CD4-positive, alpha-beta T cell treated with Interleukin-10 for 1 hour (primary cell): ENCODE data around the gene GATD1.
"Not testable (repeated sequence)": the region's sequence is repeated elsewhere in the genome, so short reads cannot be mapped to it uniquely, and the experiment has no call there.

Source experiments
- DNase-seq: peaks from one replicate; pipeline ENCODE4 v3.0.0-alpha.2; 2020

Gene GATD1

DNA sequence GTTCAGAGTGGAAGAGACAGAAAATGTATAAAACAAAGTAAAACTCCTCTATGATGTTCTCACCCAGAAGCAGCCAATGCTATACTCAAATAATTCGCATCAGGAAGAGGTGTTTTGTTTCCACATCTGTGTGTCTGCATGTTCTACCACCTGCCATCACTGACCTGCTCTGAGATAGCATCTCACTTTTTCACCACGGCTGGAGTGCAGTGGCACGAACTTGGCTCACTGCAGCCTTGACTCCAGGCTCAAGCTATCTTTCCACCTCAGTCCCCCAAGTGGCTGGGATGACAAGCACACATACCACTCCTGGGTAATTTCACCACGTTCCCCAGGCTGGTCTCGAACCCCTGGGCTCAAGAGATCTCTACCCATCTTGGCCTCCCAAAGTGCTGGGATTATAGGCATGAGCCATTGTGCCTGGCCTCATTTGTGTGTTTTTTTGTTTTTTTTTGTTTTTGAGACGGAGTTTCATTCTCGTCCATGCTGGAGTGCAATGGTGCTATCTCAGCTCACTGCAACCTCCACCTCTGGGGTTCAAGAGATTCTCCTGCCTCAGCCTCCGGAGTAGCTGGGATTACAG is 15.7 kb downstream of the GATD1 start:
- DNase-seq = no peak

DNA sequence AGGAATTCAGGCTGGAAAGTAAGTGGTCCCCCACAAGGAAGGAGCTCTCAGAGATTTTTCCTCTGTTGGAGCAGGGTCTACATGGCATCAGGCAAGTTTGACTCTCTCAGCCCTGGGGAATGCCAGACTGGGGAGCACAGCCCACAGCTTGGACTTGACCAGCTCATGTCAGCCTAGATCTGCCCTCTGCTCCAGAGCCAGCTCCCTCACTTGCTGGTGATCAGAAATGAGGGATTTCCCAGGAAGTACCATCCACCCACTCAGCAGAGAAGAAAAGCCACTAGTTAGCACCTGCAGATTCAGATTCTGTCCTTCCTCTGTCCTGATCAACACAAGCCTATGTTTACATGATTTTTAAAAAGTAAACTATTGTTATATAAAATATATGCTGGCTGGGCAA is 17.1 kb downstream of the GATD1 start:
- no peak for DNase-seq

DNA sequence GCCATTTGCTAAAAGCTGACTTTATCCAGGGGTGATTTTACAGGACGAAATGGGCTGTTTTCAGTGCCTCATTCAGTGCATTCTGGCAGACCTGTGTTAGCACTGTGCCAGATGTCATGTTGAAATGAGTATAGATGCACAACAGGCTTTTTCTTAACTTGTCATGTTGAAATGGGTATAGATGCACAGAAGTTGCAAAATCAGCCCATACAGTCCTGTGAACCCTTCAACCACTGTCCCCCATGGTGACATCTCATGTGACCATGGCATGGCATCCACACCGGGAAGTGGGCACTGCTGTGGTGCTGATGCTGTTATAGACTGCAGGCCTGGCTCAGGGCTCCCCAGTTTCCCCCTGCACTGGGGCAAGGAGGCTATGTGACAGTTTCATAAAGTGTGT is 27.6 kb downstream of the GATD1 start:
- no peak for DNase-seq

DNA sequence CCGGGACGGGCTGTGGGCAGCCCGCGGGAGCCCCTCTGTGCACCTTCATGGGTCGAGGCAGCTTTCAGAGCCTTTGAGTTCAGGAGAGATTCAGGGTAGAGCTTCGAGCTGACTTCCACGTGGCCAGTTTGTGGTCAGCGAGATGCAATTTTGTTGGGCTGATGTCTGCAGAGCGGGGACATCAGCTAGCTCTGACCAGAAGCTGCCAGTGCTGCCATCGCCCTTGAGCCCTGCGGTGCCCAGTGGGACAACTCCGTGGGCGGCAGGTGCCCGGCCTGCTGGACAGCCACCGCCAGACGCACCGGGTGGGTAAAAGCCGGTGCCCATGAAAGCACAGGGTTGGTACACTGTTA is 29.3 kb downstream of the GATD1 start:
- DNase-seq = no peak

DNA sequence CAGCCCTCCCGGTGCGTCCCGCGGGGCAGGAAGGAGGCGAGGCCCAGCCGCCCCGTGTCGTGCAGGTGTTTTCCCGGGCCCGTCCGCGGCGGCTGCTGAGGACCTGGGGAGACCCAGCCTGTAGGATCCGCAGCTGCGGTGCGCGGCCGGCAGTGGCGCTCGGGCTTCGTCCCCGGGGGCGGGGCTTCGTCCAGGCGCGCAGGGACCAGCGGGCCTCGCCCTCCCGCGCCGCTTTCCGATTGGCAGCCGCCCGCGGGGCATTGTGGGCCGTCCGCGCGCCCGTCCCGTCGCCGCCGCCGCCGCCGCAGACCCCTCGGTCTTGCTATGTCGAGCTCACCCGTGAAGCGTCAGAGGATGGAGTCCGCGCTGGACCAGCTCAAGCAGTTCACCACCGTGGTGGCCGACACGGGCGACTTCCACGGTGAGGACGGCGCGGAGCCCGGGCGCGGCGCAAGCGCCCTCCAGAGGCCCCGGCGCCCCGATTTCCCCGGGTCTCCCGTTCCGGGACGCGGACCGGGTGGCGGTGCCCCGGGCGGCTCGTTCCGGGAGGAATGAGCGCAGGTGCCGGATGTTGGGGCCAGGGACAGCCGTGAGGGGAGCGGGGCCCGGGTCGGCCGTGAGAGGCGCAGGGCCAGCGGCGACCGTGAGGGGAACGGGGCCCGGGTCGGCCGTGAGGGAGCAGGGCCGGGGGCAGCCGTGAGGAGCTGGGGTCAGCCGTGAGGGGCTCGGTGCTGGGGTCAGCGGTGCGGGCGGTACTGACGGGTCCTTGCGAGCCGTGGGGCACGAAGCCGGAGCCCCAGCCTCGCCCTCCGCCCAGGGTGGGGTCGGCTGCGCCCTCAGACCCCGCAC is 29.9 kb downstream of the GATD1 start, which contains the start of gene TALDO1:
TALDO1 (plus strand) TSS at position 307 of the 849 bp plus-strand sequence; CDS start at position 325, 18 bp downstream.
- DNase-seq = peak; percentile 87

DNA sequence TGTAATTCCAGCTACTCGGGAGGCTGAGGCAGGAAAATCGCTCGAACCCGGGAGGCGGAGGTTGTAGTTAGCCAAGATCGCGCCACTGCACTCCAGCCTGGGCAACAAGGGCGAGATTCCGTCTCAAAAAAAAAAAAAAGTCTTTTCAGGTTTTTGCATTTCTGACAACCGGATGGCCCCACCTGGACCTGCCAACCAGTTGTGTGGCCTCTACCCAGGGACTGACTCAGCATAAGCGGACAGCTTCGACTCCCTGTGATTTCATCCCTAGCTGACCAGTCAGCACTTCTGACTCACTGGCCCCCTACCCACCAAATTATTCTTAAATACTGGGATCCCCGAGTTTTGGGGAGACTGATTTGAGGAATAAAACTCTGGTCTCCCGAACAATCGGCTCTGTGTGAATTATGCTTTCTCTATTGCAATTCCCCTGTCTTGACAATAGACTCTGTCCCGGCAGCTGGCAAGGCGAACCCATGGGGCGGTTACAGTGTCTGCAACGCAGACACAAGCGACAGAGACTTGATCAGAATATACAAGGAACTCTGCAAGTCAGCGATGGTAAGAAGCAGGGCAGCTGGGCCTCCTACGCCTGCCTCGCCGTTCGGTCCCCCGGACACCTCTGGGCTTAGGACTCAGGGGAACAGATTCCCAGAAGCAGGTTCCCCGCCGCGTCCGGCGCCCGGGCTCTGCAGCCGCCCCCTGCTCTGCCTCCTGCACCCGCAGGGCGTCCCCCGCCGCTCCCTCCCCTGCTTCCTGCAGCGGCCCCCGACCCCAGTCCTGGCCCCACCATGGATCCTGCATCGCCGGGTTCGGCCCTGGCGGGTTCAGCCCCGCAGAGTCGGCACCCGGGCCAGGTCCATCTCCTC is 30.8 kb downstream of the GATD1 start:
- no peak for DNase-seq

DNA sequence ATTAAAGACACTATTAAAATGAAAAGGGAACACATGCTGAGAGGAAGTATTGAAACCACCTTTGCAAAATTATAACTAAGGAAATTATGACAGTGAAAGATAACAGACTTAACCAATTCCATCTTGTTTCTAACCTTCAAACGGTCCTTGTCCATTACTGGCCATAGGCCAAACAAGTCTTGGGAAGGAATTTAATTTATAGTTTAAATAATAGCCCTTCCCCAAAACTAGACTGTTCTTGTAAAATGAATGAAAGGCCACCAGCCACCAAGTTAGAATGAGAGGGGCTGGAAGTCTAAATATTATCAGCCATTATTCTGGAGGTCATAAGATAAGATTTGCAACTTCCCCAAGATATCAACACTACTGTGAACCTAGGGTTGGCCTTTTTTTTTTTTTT is 31.9 kb downstream of the GATD1 start:
- no peak for DNase-seq

DNA sequence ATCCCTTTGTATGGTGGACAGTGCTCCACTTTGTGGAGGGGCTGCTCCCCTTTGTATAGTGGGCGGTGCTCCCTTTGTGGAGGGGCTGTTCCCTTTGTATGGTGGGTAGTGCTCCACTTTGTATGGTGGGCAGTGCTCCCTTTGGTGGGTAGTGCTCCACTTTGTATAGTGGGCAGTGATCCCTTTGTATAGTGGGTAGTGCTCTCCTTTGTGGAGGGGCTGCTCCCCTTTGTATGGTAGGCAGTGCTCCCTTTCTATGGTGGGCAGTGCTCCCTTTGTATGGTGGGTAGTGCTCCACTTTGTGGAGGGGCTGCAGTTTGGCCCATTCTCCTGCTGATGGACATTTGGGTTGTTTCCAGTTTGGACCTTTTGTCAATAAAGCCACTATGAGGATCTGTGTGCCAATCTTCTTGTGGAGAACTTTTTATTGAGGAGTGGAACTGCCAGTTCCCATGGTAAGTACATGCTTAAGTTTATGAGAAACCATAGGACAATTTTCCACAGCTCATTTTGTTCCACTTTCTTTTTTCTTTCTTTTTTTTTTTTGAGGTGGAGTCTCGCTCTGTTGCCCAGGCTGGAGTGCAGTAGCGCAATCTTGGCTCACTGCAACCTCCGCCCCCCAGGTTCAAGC is 34.6 kb downstream of the GATD1 start:
- no peak for DNase-seq

DNA sequence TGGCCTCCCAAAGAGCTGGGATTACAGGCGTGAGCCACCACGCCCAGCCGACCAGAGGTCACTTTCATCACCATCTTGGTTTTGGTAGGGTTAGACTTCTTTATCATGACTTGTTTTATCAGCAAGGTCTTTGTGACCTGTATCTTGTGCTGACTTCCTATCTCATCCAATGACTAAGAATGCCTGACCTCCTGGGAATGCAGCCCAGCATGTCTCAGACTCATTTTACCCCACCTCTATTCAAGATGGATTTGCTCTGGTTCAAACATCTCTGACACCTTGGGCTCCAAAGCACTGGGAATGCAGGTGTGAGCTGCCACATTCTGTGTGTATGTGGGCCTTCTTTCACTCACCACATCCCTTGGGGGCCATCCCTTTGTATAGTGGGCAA is 35.1 kb downstream of the GATD1 start:
- DNase-seq = no peak

DNA sequence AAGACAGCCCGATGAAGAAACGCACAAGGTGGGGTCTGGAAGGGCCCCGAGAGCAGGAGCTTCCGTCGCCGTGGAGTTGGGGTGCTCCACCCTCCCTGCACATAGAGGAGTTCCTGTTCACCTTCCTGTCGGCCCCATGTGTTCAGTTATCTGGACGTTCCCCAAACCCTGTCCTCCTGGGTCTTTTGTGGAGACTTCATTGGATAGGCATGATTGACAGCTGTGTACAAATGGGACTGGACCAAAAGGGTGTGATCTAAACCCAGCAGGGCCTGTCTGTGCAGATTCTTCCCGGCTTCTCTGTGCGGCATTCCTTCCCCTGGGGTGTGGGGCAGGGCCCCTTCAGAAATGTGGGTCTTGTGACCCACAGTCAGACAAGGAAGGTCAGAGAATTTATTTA is 39.4 kb downstream of the GATD1 start:
- not testable (repeated sequence) for DNase-seq

DNA sequence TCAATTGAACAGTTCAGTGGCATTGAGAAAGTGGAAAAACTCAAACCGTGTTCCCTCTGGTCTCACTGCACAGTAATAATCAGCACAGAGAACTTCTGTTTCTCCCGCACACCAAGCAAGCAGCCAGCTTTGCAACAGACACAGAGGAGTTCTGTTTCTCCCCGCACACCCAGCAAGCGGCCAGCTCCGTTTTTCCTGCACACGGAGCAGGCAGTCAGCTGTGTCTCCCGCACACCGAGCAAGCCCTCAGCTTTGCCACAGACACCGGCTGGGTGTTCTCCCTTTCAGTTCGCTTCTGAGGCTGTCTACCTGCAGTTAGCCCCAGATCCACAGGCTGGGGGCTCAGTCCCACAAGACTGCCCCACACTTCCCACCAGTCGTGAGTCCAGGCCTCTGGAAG is 39.9 kb downstream of the GATD1 start:
- no peak for DNase-seq

DNA sequence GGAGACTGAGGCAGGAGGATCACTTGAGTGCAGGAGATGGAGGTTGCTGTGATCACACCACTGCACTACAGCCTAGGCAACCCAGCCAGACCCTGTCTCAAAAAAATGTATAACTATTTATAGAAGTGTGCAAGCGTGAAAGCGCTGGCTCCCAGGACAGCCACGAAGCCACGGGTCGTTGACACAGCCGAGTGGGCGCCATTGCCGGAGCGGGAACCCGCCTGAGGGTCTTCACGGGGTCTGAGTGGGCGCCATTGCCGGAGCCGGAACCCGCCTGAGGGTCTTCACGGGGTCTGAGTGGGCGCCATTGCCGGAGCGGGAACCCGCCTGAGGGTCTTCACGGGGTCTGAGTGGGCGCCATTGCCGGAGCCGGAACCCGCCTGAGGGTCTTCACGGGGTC is 42.7 kb downstream of the GATD1 start:
- DNase-seq = not testable (repeated sequence)

DNA sequence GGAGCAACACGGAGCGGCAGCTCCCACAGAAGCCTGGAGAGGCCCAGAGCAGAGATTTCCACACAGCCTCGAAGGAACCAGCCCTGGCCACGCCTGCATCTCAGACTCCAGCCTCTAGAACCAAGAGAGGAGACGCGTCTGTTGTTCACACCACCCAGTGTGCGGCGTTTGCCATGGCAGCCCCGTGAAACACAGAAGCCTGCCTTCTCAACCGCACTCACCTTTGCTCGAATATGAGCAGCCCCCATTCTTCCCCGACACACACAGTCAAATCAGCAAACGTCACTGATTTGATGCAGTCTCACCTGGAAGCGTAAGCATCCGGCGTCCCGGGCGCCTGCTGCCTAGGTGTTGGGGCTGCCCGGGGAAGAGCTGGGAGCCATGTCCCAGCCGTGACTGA is 44.2 kb downstream of the GATD1 start:
- DNase-seq = no peak

DNA sequence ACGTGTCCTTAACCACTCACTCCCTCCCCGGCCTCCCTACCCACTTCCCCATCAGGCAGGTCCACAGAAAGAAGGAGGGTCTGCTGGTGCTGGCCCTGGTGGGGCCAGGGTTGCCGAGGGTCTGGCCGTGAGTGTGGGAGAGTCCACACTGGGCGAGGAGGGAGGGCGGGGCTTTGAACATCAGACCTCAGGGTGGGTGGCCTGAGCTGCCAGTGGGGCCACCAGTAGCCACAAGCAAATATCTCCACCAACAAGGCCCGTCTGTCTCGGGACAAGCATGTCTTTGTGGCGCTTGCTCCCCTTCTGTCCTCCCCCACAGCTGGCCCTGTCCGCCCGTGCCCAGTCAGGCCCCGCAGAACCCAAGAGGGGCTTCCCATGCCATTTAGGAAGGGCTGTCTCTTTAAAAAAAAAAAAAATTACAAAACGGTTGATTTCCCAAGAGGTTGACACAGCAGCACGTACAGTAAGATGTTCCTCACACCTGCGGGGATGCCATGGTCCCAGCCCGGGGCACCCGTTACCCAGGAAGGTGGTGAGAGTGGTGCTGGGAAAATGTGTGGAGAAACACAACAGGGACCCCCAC is 47.7 kb downstream of the GATD1 start:
- DNase-seq = no peak

DNA sequence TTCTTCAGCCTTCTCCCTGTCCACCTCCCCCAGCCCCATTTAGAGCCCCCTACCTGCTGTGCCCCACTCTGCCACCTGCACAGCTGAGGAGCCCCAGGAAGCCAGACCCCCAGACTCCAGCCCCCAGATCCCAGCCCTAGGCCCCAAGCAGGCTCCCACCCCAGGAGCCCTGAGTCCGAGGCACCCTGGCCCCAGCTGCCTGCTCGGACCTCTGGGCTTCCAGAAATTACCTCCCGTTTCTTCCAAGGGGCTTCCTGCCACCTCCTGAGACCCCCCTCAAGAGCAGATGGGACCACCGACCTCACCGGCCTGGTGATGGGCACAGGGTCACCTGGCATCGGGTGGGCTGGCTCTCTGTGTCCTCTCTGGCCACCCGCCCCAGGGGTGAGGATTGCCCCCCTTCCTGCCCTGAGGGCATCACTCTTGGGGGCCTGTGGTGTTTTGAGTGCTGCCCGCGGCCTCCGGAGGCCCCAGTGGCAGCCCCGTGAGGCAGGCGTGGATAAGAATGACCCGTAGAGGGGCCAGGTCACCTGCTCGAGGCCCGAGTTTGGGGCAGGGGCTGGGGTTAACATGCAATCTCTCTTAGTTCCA is 48.3 kb downstream of the GATD1 start:
- DNase-seq = no peak

DNA sequence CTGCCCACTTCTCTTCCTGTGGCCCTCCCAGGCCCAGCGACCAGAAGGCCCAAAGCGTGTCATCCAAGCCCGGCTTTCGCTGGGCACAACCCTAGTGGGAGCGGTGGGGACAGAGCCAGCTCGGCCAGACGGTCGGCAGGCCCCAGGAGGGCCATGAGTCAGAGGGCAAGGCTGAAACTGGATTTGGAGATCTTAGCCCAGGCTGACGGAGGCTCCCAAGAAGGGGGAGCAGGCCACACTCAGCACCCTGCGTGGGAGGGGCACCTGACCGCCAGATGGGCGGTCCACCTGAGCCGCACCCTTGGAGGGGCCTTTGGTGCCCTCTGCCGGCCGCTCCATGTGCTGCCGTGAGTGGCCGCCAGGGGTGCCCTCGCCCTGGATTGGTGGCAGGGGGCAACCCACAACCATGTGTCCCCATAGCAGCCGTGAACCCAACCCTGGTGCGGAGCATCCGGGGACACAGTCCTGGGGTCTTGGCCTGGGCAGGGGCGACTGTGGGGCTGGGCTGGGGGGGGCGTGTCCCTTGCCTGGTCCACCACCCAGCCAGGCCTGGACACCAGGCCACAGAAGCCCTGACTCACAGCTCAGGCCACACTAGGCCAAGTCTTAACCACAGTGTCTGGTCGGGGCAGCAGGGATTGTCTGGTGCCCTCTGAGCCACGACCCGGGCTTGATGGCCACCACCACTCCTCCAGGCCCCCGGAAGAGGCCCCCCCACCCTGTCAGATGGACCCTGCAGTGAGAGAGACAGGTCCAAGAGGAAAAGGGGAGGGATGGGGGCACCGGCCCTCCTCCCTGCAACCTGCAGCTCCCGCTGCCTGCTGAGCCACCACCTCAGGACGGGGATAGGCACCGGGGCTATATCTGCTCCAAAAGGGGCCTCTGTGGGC is 49.2 kb downstream of the GATD1 start:
- DNase-seq = peak; percentile 85

DNA sequence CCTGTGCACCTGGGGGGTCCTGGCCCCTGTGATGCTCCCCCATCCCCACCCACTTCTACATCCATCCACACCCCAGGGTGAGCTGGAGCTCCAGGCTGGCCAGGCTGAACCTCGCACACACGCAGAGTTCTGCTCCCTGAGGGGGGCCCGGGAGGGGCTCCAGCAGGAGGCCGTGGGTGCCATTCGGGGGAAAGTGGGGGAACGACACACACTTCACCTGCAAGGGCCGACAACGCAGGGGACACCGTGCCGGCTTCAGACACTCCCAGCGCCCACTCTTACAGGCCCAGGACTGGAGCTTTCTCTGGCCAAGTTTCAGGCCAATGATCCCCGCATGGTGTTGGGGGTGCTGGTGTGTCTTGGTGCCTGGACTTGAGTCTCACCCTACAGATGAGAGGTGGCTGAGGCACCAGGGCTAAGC is 50.0 kb downstream of the GATD1 start:
- DNase-seq = no peak

DNA sequence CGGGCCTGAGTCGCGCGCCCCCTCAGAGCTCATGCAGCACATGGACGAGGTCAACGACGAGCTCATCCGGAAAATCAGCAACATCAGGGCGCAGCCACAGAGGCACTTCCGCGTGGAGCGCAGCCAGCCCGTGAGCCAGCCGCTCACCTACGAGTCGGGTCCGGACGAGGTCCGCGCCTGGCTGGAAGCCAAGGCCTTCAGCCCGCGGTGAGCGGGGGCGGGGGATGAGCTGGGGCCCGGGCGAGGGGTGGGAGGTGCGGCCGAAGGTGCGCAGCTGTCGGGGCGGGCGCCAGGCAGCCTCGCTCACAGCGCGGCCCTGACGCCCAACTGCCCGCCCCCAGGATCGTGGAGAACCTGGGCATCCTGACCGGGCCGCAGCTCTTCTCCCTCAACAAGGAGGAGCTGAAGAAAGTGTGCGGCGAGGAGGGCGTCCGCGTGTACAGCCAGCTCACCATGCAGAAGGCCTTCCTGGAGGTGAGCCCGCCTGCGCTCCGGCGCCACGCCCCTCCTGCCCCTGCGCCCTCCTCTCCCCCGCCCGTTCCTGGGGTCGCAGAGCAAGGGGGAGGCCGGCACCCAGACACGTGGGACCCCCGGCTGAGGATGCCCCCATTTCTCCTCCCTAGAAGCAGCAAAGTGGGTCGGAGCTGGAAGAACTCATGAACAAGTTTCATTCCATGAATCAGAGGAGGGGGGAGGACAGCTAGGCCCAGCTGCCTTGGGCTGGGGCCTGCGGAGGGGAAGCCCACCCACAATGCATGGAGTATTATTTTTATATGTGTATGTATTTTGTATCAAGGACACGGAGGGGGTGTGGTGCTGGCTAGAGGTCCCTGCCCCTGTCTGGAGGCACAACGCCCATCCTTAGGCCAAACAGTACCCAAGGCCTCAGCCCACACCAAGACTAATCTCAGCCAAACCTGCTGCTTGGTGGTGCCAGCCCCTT is 50.7 kb downstream of the GATD1 start:
- peak; percentile 56 for DNase-seq

DNA sequence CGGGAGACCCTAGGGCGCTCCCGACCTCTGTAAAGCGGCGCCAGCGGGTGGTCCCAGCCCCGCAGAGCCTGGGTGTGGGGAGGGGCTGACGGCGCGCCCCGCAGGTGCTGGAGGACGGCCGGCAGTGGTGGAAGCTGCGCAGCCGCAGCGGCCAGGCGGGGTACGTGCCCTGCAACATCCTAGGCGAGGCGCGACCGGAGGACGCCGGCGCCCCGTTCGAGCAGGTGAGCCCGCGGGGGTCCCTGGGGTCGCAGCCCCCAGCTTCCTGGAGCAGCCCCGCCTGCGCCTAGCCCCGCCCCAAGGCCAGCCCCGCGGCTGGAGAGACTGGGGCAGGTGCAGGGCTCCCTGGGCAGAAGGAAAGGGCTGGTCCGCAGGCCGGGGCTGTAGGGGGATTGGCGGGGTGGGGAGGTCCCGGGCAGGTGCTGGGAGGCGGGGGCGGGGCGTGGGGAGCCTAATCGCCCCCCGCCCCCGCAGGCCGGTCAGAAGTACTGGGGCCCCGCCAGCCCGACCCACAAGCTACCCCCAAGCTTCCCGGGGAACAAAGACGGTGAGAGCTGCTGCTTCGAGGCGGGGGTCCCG is 51.6 kb downstream of the GATD1 start:
- DNase-seq = no peak
